Loucy (cell line): ENCODE measurements around the gene THADA.

Experiments used
- H2AFZ ChIP-seq: fragments of 200-600 bp; sonication (generic); 2 replicates; pipeline ENCODE4 v1.6.0; 2016; ENCODE audit warnings: antibody characterized with exemption, mild to moderate bottlenecking, low read length, moderate library complexity
- H3F3A ChIP-seq: fragments of 200-600 bp; 2 replicates; pipeline ENCODE4 v1.6.0; 2016; ENCODE audit warnings: antibody characterized with exemption, low read depth, mild to moderate bottlenecking
- H3K27me3 ChIP-seq: fragments of 200-600 bp; sonication (generic); 2 replicates; pipeline ENCODE4 v1.6.1; 2014; ENCODE audit warnings: low read length, mild to moderate bottlenecking; ENCODE audit not compliant: insufficient read depth, poor library complexity, severe bottlenecking
- H3K36me3 ChIP-seq: fragments of 200-600 bp; sonication (generic); 2 replicates; pipeline ENCODE4 v1.6.1; 2016; ENCODE audit warnings: low read length; ENCODE audit not compliant: insufficient read depth
- H3K4me1 ChIP-seq: fragments of 200-600 bp; sonication (generic); 2 replicates; pipeline ENCODE4 v1.5.1; 2014; ENCODE audit warnings: low read length, mild to moderate bottlenecking; ENCODE audit not compliant: insufficient read depth, poor library complexity, severe bottlenecking
- H3K4me2 ChIP-seq: fragments of 200-600 bp; sonication (generic); 2 replicates; pipeline ENCODE4 v1.6.0; 2014; ENCODE audit warnings: antibody characterized with exemption, low read length, low read depth, mild to moderate bottlenecking; ENCODE audit not compliant: poor library complexity, severe bottlenecking
- H3K4me3 ChIP-seq: fragments of 200-600 bp; sonication (generic); 2 replicates; pipeline ENCODE4 v1.5.1; 2014; ENCODE audit warnings: low read length, mild to moderate bottlenecking, mixed read lengths; ENCODE audit not compliant: poor library complexity, severe bottlenecking
- H3K79me2 ChIP-seq: fragments of 200-600 bp; sonication (generic); 2 replicates; pipeline ENCODE4 v1.6.1; 2014; ENCODE audit warnings: low read length; ENCODE audit not compliant: insufficient read depth
- H3K9ac ChIP-seq: fragments of 200-600 bp; sonication (generic); 2 replicates; pipeline ENCODE4 v1.6.0; 2014; ENCODE audit warnings: mild to moderate bottlenecking, low read depth, low read length, moderate library complexity; ENCODE audit not compliant: poor library complexity, severe bottlenecking
- H3K9me2 ChIP-seq: fragments of 200-600 bp; sonication (generic); replicated peaks from 2 replicates; pipeline ENCODE4 v1.6.1; 2016; ENCODE audit warnings: low read depth, low read length, mixed read lengths
- H3K9me3 ChIP-seq: fragments of 200-600 bp; sonication (generic); 2 replicates; pipeline ENCODE4 v1.6.1; 2014; ENCODE audit warnings: mild to moderate bottlenecking, antibody characterized with exemption, low read length, low read depth; ENCODE audit not compliant: insufficient read depth
- H4K20me1 ChIP-seq: fragments of 200-600 bp; sonication (generic); 2 replicates; pipeline ENCODE4 v1.6.0; 2014; ENCODE audit warnings: antibody characterized with exemption, low read length, mild to moderate bottlenecking; ENCODE audit not compliant: insufficient read depth, poor library complexity, severe bottlenecking
- EZH2phosphoT487 ChIP-seq: fragments of 200-600 bp; IDR thresholded peaks from 2 replicates; pipeline ENCODE4 v1.6.1; 2018; ENCODE audit warnings: antibody characterized with exemption, mild to moderate bottlenecking, moderate library complexity, borderline replicate concordance
- TF ChIP-seq, protein P1 (sequence below): fragments of 200-600 bp; sonication (generic); conservative IDR thresholded peaks from 2 replicates; pipeline ENCODE4 v1.5.1; 2014; ENCODE audit warnings: mild to moderate bottlenecking, antibody characterized with exemption, low read length

THADA gene

GRCh38 chr2:43199492-43200488, 396.0 kb downstream of the THADA start:
- H3K9me3 ChIP-seq: no peaks in the 10 kb centered on the region
- H3F3A ChIP-seq: peaks cover 4% of the 10 kb centered on the region

DNA sequence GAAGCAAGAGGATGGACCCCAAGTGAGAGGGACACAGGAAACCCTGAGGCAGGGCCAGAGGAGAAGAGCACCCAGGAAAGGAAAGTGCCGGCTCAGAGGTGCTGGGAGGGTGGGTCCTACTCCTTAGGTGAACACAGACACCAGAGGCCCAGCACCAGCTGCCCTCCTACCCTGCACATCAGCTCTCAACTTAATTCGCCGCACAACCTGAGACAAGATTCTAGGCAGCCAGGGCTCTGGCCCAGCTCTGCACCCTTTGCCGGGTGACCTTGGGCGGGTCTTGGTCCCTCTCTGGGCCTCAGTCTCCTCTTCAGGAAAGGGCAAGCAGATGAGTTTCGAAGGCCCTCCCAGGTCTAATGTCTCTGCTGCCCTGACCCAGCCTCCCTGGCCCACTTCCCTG, 397.6 kb downstream of the THADA start:
- H3F3A ChIP-seq: peaks cover 9% of the 10 kb centered on the region
- H3K4me1 ChIP-seq: peaks cover 71% of the 10 kb centered on the region
- no peaks in the 10 kb centered on the region for H3K9me2 ChIP-seq
- H3K4me3 ChIP-seq: no peak overlapping the region
- H3K79me2 ChIP-seq: peaks cover 13% of the 10 kb centered on the region
- H4K20me1 ChIP-seq: no peaks in the 10 kb centered on the region
- H3K4me2 ChIP-seq: no peak overlapping the region
- H3K9me3 ChIP-seq: no peaks in the 10 kb centered on the region
- TF ChIP-seq EZH2phosphoT487: no peak
- TF ChIP-seq, protein P1, sequence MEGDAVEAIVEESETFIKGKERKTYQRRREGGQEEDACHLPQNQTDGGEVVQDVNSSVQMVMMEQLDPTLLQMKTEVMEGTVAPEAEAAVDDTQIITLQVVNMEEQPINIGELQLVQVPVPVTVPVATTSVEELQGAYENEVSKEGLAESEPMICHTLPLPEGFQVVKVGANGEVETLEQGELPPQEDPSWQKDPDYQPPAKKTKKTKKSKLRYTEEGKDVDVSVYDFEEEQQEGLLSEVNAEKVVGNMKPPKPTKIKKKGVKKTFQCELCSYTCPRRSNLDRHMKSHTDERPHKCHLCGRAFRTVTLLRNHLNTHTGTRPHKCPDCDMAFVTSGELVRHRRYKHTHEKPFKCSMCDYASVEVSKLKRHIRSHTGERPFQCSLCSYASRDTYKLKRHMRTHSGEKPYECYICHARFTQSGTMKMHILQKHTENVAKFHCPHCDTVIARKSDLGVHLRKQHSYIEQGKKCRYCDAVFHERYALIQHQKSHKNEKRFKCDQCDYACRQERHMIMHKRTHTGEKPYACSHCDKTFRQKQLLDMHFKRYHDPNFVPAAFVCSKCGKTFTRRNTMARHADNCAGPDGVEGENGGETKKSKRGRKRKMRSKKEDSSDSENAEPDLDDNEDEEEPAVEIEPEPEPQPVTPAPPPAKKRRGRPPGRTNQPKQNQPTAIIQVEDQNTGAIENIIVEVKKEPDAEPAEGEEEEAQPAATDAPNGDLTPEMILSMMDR: no peak
- no peaks in the 10 kb centered on the region for H3K27me3 ChIP-seq
- H2AFZ ChIP-seq: no peak overlapping the region
- peak overlapping the region; percentile 15 for H3K9ac ChIP-seq
- no peaks in the 10 kb centered on the region for H3K36me3 ChIP-seq

More at GRCh38 chr2:43199492-43200488, 396.0 kb downstream of the THADA start:
- H3K79me2 ChIP-seq: no peaks in the 10 kb centered on the region
- H3K9me2 ChIP-seq: no peaks in the 10 kb centered on the region
- no peak overlapping the region for H3K4me3 ChIP-seq
- H3K4me1 ChIP-seq: peaks cover 69% of the 10 kb centered on the region
- H3K4me2 ChIP-seq: no peak overlapping the region
- H3K9ac ChIP-seq: peak overlapping the region; percentile 33
- no peak overlapping the region for H2AFZ ChIP-seq
- no peaks in the 10 kb centered on the region for H3K27me3 ChIP-seq
- H3K36me3 ChIP-seq: no peaks in the 10 kb centered on the region
- TF ChIP-seq, protein P1: no peak
- no peak for TF ChIP-seq EZH2phosphoT487
- no peaks in the 10 kb centered on the region for H4K20me1 ChIP-seq

DNA sequence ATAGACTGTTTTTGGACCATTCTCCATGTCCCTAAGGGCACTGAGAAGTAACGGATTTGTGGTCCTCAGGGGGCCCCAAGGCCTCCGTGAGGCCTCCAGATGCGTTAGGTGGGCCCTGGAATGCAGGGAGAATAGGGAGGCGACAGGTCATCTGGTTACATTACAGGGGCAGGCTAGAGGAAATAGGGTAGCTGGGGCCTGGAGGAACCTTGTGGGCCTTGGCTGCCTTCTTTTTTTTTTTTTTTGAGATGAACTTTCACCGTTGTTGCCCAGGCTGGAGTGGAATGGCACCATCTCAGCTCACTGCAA, 398.3 kb downstream of the THADA start:
- H4K20me1 ChIP-seq: no peaks in the 10 kb centered on the region
- H3K4me2 ChIP-seq: no peak overlapping the region
- H3K36me3 ChIP-seq: no peaks in the 10 kb centered on the region
- H3K9ac ChIP-seq: no peak overlapping the region
- TF ChIP-seq, protein P1: no peak
- TF ChIP-seq EZH2phosphoT487: no peak
- no peaks in the 10 kb centered on the region for H3K27me3 ChIP-seq
- no peaks in the 10 kb centered on the region for H3K9me3 ChIP-seq
- peaks cover 78% of the 10 kb centered on the region for H3K4me1 ChIP-seq
- H3K4me3 ChIP-seq: no peak overlapping the region
- H2AFZ ChIP-seq: no peak overlapping the region
- H3K9me2 ChIP-seq: no peaks in the 10 kb centered on the region
- H3F3A ChIP-seq: peaks cover 9% of the 10 kb centered on the region
- peaks cover 19% of the 10 kb centered on the region for H3K79me2 ChIP-seq
